Sigmoid colon (tissue), 7 donors: ENCODE measurements around the gene RNF4. TPM values are rescaled to one million over a fixed set of nuclear protein-coding genes. Genes with fewer than 3 reads are reported as not detected.

Experiments used
- DNase-seq: peaks from one replicate; pipeline ENCODE4 v3.0.0-alpha.2; 2019
- H3K27ac ChIP-seq, 4 donors: fragments of 200-600 bp; sonication (generic); one replicate each; pipeline ENCODE4 v1.5.1; 2016 to 2019; ENCODE audit warnings: mild to moderate bottlenecking in 1 of 4
- H3K27me3 ChIP-seq, 3 donors: fragments of 200-600 bp; sonication (generic); one replicate each; pipeline ENCODE4 v1.5.1; 2019; ENCODE audit warnings: mild to moderate bottlenecking in 1 of 3
- H3K36me3 ChIP-seq, 4 donors: fragments of 200-600 bp; sonication (generic); one replicate each; pipeline ENCODE4 v1.5.1; 2016 to 2019
- H3K4me1 ChIP-seq, 4 donors: fragments of 200-600 bp; sonication (generic); one replicate each; pipeline ENCODE4 v1.5.1; 2017 to 2019
- H3K4me3 ChIP-seq, 4 donors: fragments of 200-600 bp; sonication (generic); one replicate each; pipeline ENCODE4 v1.5.1; 2017 to 2019; ENCODE audit warnings: mild to moderate bottlenecking in 2 of 4, moderate library complexity in 1 of 4
- H3K9me3 ChIP-seq, 4 donors: fragments of 200-600 bp in 3 of 4; sonication (generic) in 3 of 4; one replicate each; pipeline versions ENCODE4 v1.5.1 to v1.6.1; 2013 to 2019
- EP300 ChIP-seq, 4 donors: sonication (generic); formaldehyde crosslinking; IDR thresholded peaks; one replicate each; pipeline ENCODE4 v1.6.1; 2017; ENCODE audit warnings: antibody characterized with exemption in 4 of 4
- POLR2A ChIP-seq, 2 donors: fragments of 450-650 bp; IDR thresholded peaks; one replicate each; pipeline ENCODE4 v1.6.1; 2016; ENCODE audit warnings: antibody characterized with exemption in 2 of 2, mild to moderate bottlenecking in 2 of 2, moderate library complexity in 2 of 2
- POLR2AphosphoS5 ChIP-seq, 4 donors: sonication (generic); formaldehyde crosslinking; IDR thresholded peaks; one replicate each; pipeline ENCODE4 v1.6.1; 2017; ENCODE audit warnings: antibody characterized with exemption in 4 of 4
- whole genome bisulfite sequencing, 2 donors: extraction: QIAGEN DNeasy Blood & Tissue Kit; methylation state at CpG; one replicate each; pipeline ENCODE4 v1.1.7; 2013; 5-methylcytosine and 5-hydroxymethylcytosine counted together
- intact Hi-C: fragments of 100-400 bp; cut with DNase I; formaldehyde crosslinking; loops from one replicate; pipeline ENCODE4 v1.15.1; 2023
- polyA plus RNA-seq, 3 donors: library from polyadenylated mRNA; stranded (reverse); fragments of 200-250 nt; gene quantifications; one replicate each; pipeline ENCODE4 v1.2.3, GENCODE V29; 2013
- total RNA-seq, 4 donors: library from RNA; depleted of rRNA; stranded (reverse); fragments of >200 nt; gene quantifications; one replicate each; pipeline ENCODE4 v1.1.0, GENCODE V29; 2016
- TF ChIP-seq, protein P1 (sequence below), 4 experiments: fragments of 450-650 bp in 3 of 4; fragments of 200-600 bp in 1 of 4; IDR thresholded peaks; one replicate each; pipeline ENCODE4 v1.5.1; 2016 to 2019; ENCODE audit warnings: antibody characterized with exemption in 4 of 4, mild to moderate bottlenecking in 3 of 4, moderate library complexity in 2 of 4
- donor health status: healthy with polysubstance abuse.
- donor health status: Bipolar disorder and iron deficiency.
- donor health status: healthy.

The RNF4 gene
- total and polyA plus RNA-seq, 7 donors = 19.8 to 51.0 (median 32.1) TPM

DNA sequence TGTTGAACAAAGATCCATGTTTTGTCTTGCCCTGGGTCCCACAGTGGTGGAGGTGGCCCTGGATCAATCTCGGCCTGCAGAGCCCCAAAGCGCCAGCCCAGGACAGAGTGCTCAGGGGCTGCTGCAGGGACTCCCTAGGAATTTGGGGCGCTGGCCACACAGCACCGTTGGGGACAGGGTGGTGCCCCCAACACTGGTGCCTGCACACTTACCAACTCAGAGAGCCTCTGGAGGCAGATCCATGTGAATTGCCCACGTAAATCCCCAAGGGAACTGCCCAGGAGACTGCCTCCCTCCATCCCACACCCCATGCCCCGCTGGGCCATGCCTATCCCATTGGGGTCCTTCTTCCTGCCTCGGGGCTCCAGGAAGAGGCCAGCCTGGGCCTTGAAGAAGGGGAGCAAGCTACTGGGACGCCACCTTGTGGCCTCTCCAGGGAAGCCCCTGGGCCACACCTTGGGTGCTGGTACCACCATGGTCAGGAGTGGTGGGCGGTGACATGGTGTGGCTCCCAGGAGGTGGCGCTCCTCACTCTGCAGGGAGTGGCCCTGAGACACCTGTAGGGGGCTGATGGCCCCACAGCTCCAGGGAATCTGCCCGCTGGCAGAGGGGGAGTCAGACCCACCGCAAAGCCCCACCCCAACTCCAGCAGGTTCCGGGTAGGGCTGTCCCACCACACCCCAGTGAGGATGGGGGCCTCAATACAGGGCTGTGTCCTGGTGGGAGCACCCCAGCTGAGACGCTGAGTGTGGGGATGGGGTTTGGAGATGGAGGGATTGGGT is 27.3 kb upstream of the RNF4 start:
- Histone ChIP-seq H3K27me3 (peaks cover 0 to 2% (median 0%) of the 10 kb centered on the region in 3 donors), H3K27ac (no peak overlapping the region), H3K4me1 (no peaks in the 10 kb centered on the region), H3K4me3 (no peak overlapping the region), H3K36me3 (no peaks in the 10 kb centered on the region), H3K9me3 (no peaks in the 10 kb centered on the region)
- TF ChIP-seq EP300 (IDR thresholded peaks at IDR 0.05) = no peak
- TF ChIP-seq, protein P1, sequence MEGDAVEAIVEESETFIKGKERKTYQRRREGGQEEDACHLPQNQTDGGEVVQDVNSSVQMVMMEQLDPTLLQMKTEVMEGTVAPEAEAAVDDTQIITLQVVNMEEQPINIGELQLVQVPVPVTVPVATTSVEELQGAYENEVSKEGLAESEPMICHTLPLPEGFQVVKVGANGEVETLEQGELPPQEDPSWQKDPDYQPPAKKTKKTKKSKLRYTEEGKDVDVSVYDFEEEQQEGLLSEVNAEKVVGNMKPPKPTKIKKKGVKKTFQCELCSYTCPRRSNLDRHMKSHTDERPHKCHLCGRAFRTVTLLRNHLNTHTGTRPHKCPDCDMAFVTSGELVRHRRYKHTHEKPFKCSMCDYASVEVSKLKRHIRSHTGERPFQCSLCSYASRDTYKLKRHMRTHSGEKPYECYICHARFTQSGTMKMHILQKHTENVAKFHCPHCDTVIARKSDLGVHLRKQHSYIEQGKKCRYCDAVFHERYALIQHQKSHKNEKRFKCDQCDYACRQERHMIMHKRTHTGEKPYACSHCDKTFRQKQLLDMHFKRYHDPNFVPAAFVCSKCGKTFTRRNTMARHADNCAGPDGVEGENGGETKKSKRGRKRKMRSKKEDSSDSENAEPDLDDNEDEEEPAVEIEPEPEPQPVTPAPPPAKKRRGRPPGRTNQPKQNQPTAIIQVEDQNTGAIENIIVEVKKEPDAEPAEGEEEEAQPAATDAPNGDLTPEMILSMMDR (IDR thresholded peaks at IDR 0.05) = peak; percentile 12 to 45 (median 35)
- intact Hi-C loops = no loop called here
- WGBS, 2 donors = 33 to 52% methylated on average over 14 of the region's 14 CpGs
- DNase-seq = no peak

DNA sequence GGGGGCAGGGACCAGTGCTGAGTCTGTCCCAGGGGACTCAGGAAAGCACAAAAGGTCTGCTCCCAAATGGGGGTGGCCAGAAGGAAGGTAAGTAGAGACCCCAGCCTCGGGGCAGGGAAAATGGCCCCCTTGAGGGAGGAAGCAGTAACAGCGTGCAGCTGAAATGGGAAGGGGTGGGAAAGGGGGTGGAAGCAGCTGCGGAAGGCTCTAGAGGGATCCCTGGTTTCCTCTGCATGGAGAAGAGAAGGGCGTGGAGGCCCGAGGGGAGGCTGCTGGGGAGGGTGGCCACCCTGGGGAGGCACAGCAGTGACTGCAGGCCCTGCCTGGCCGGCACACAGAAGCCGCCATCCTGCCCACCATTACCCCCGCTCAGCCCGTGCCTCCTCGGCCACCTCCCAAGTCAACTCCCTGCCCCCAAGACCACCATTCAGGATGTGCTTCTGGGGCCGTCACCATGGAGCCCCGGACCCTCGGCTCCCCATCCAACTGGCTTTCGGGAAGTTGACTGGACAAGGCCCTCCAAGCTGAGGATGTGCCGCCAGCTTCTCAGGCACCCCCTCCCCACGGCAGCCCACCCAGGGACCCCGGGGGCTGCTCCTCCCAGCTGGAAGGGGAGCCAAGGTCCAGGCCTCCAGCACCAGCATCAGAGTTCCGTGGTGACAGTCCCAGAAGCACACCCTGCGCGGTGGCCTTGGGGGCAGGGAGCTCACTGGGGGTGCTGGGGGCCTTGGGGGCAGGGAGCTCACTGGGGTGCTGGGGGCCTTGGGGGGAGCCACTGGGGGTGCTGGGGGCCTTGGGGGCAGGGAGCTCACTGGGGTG is 26.5 kb upstream of the RNF4 start:
- Histone ChIP-seq H3K4me1 (no peaks in the 10 kb centered on the region), H3K4me3 (no peak overlapping the region), H3K27ac (no peak overlapping the region), H3K9me3 (no peaks in the 10 kb centered on the region), H3K27me3 (peaks cover 0 to 2% (median 0%) of the 10 kb centered on the region in 3 donors), H3K36me3 (no peaks in the 10 kb centered on the region)
- WGBS, 2 donors = 77 to 82% methylated on average over 20 of the region's 20 CpGs
- intact Hi-C loops = no loop called here
- DNase-seq = no peak
- TF ChIP-seq EP300 (IDR thresholded peaks at IDR 0.05) = no peak
- no peak for TF ChIP-seq POLR2A (IDR thresholded peaks at IDR 0.05)
- TF ChIP-seq, protein P1 (IDR thresholded peaks at IDR 0.05) = no peak
- no peak for TF ChIP-seq POLR2AphosphoS5 (IDR thresholded peaks at IDR 0.05)

DNA sequence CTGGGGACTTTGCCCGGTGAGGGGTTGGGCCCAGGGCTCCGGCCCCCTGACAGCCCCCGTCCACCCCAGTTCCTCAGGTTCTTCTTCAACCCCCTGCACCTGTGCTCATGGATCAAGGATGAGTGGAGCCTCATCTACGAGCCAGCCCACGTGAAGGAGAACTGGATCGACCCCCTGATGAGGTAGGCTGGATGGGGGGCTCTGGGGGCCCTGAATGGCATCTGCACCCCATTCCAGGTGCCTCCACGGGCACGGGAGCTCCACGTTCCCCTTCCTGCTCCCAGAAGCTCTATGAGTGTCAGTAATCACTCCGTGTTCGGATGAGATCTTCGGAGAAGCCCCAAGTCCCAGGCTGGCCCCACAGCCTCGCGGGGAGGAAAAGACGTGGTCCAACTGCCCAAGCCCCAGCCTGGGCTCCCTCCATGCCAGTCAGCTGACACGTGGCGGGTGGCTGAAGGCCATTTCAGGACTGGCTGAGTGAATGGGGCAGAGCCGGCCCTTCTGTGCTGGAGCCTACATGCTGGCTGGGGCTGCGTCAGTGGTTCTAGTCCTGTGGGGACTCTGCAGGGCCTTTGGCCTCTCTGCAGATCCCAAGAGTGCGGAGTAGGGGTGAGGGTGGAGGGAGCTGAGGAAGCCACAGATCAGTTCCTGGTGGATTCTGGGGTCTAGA is 25.7 kb upstream of the RNF4 start:
- H3K4me3 ChIP-seq = no peak overlapping the region
- H3K9me3 ChIP-seq = no peaks in the 10 kb centered on the region
- no peaks in the 10 kb centered on the region for H3K4me1 ChIP-seq
- TF ChIP-seq POLR2AphosphoS5 (IDR thresholded peaks at IDR 0.05) = no peak
- TF ChIP-seq POLR2A (IDR thresholded peaks at IDR 0.05) = no peak
- TF ChIP-seq EP300 (IDR thresholded peaks at IDR 0.05) = no peak
- TF ChIP-seq, protein P1 (IDR thresholded peaks at IDR 0.05) = no peak
- H3K36me3 ChIP-seq = no peaks in the 10 kb centered on the region
- no peak for DNase-seq
- WGBS, 2 donors = 82 to 88% methylated on average over 20 of the region's 20 CpGs
- no peak overlapping the region for H3K27ac ChIP-seq
- peaks cover 0 to 2% (median 0%) of the 10 kb centered on the region in 3 donors for H3K27me3 ChIP-seq
- intact Hi-C loops = no loop called here

DNA sequence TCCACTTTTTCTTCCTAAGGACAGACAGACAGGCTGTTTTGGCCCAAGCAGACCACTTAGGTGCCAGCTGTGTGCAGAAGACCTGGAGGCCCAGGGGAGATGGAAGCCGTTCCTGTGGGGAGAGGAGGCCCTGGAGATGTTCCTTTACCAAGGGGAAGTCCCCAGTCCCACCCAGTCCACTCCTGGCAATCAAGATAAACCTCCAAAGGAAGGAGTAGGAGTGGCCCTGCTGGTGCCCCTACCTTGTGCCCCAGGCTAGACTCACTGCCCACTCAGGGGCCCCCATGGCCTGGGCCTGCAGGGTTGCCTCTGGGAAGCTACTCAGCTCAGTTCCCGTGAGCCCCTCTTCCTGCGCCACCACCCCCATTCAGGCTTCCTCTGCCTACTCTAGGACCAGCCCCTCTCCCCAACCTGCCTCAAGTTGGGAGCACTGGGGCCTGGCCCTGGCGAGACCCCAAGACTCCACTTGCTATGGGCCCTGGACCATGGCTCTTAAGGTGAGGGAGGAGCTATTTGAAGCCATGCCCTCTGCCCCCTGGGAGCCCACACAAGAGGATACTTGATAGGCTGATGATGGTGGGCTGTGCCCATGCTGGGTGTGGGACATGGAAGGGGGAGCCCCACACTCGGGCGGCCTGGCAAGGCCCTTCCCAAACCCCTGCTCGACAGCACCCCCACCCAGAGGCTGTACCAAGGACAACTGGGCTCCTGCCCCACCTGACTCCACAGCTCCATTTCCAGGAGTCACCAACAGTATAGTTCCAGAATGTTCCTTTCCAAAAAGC is 24.8 kb upstream of the RNF4 start:
- H3K9me3 ChIP-seq = no peaks in the 10 kb centered on the region
- H3K27ac ChIP-seq = no peak overlapping the region
- no peaks in the 10 kb centered on the region for H3K4me1 ChIP-seq
- intact Hi-C loops = no loop called here
- TF ChIP-seq EP300 (IDR thresholded peaks at IDR 0.05) (no peak), POLR2AphosphoS5 (IDR thresholded peaks at IDR 0.05) (no peak)
- 89 to 90% methylated on average over 7 of the region's 7 CpGs for WGBS, 2 donors
- H3K4me3 ChIP-seq = no peak overlapping the region
- H3K27me3 ChIP-seq = peaks cover 0 to 2% (median 0%) of the 10 kb centered on the region in 3 donors
- DNase-seq = no peak
- no peaks in the 10 kb centered on the region for H3K36me3 ChIP-seq
